ENCODE measurements around the gene KCNH2.

Gene KCNH2

DNA sequence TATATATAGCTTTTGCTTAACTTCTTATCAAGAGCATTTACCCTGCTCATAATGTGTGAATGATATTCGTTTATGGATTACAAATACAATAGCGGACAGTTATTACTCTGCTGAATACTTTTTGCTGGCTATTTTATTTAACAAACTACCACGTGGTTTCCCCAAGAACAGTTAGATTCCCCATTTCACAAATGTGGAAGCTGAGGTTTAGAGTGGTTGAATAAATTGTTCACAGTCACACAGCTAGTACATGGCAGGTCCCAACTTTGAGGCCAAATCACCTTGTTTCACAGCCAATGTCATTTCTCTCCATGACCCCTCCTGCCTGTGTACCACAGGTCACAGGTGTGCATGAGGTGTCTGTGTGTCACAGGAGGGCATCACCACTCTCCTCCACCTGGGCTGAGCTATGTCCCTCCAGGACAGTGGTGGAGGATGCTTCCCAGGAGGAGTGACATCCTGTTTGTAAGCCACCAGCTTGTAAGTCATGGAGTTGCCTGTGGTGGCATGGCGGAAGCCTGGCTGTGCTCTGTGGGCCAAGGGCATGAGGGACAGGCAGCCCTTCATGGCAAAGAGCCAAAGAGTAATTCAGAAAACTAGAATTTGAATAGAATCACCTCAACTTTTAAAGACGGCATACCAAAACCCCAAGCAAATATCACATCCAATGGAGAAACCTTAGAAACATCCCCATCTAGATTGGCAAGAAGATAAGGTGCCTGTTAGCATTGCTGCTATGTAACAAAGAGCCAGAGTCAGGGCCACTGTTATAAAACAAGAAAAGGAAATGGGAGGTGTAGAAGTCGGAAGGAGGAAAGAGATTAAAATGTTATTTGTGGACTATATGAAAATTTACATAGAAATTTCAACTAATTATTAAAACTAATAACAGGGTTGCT lies 73.9 kb downstream of the KCNH2 start:
- peak in 2 of 4 experiments; percentile 11 to 40 for DNase-seq

DNA sequence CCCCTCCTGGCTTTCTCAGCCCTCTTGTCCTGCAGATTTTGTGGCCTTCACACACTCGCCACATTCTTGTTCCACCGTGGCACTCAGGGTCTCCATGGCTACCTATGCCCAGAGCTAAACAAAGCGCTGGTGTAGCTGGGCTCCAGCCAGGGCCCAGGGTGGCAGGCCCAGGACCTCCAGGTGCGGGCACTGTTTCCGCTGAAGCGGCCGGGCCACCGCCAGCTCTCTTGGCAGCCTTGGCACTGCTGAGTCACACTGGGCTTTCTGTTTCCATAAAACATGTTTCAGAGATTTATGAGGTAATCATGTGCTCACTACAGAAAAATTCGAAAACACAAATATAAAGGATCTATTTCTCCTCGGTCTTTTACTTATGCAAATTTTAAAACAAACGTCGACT lies 74.5 kb downstream of the KCNH2 start:
- DNase-seq, result peak in 2 of 4 experiments; percentile 6 to 10

DNA sequence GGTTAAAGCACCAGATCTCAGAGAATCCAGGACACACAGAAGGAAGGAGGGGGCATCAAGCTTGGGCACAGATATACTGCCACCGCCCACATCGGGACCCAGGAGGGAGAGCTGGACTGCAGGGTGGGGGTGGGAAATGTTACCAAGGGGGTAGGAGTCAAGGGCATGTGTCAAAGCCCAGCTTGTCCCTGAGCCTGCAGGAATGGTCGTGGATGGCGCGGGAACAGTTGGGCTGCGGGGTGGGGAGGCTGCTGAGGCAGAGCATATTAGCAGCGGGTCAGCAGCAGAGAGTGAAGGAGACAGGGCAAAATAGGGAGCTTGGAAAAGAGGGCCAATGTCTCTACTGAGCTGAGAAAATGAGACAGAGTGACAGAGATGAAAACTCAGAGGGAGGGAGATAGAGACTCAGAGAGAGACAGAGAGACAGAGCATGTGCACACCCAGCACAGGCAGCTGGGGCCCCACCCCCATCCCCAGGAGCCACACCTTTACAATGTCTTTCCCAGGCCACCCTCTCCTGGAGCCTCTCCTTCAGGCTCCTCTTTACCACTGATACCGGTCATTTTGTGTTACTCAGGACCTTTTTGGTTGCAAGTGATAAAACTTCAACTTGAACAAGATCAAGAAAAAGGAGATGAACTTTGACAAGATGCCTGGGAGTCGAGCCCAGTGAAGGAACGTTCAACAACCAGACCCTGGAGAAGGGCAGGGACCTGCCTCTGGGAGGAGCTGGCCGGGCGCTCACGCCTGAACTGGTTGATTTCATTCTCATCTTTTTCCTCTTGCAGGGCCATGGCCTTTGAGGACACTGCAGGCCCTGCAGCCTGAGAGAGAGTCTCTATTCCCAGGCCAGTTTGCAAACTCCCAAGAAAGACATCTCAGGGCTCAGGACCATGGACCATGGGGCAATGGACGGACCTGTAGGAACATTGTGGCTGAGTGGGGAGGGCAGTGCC lies 75.8 kb downstream of the KCNH2 start:
- DNase-seq, result no peak

DNA sequence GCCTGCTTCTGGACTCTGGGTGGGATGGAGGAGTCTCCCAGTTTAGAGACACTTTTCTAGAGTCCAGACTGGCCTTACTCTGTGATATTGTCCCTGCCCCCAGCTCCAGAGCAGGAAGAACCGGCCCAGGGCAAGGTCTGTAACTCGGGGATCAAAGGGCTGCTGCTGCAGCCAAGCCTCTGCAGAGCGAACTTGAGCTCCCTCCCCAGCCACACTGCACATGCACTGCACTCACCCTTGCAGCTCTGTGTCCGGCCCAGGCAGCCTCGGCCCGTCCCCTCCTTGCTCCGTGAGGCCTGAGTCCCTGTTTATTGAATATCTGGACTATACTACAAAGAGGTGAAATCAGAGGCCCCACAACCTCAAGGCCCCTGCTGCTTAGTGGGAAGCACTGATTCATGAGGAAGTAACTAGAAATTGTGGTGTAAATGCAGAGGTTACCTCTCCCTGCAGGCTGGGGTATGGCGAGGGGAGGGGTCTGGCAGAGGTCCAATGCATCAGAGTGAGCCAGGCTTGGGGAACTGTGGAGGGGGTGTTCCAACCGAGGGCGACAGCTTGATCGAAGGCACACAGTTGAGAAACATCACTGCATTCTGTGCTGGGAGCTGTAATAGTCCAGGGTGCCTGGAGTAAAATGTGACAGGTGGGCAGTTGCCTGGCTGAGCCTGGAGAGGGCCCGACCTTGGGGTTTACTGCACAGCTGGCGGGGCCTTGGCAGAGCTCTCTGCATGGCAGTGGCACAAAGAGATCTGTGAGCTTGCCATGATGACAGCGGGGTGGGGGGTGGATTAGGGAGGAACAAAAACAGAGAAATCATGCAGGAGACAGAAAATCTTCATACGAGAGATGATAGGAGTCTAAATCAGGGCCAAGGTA lies 76.7 kb downstream of the KCNH2 start:
- peak in 1 of 4 experiments; percentile 6 for DNase-seq

DNA sequence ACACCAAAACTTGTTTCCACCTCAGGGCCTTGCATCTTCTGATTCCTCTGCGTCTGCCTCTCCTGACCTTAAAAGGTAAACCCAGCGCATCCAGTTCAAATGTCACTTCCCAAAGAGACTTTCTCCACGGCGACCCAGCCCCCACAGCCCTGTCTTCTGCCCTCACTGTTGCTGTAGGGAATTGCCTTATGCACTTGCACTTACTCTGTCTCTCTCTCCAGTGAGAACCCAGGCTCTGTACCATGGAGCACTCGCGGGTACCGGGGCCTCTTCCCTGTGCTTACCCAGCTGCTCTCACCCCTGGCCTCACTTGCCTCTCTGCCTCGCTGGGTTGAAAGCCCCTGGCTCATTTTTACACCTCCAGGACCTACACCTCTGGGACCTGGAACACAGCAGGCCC lies 77.4 kb downstream of the KCNH2 start:
- no peak for DNase-seq

DNA sequence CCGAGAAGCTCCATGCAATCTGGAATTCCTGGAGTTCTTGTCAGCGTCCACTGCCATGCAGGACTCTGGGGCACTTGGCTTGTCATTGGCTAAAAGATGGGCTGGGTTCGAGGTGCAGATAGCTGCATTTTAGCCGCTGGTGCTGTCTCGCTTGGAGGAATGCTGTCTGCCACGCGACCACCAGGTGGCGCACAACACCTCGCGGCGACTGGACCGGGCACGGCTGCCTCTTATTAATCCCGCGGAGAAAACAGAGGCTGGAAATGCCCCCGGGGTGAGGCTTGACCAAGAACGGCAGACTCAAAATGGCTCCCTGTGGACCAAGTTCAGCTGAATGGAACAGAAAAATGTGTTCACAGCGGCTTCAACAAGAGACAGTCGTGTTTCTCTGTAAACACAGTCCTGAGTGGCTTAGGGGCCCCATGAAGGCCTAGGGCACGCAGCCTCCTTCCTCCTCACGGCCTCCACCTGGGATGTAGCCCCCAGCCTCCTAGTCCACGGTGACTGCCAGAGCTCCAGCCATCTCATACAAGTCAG lies 79.6 kb downstream of the KCNH2 start:
- peak; percentile 71 to 88 (median 81) for DNase-seq

DNA sequence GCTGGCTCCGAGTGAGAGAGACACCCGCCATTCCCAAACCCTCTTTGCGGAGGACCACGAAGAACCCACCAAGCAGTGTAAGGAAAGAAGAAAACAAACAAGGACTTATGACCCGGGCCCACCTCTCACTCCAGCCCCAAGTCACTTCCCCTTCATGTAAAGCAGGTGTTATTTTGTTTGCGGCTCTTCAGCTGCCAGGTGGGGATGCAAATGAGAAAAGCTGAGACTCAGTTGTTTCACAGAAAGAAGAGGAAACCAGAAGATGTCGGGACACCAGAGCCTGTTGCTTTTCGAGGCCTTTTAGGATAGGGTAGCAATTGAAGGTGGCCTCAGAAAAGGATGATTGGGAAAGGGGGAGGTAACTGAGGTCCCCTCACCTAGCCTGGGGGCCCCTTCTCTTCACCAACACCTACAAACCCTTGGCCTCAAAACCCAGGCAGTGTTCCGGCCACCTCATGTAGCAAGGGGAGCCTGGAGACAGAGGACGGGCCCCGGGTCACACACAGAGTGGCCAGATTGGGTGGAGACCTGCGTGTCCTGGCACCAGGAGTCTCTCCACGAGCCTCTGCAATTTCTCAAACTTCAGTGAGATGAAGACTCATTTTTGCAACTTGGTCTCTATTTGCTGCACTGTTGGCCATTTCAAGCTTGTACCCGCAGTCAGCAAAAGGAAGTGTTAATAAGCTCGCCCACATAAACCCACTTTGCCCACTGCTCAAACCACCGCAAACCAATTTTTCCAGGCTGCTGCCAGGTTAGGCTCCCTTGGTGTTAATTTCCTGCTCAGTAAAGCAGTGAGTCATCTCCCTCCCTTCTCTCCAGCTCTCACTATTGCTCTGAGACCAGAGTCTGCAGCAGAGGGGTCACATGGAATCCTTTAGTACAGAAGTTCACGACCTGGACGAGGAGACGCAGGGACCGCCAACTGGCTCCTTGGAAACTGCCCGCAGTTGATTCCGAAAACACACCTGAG lies 80.3 kb downstream of the KCNH2 start:
- no peak for DNase-seq

DNA sequence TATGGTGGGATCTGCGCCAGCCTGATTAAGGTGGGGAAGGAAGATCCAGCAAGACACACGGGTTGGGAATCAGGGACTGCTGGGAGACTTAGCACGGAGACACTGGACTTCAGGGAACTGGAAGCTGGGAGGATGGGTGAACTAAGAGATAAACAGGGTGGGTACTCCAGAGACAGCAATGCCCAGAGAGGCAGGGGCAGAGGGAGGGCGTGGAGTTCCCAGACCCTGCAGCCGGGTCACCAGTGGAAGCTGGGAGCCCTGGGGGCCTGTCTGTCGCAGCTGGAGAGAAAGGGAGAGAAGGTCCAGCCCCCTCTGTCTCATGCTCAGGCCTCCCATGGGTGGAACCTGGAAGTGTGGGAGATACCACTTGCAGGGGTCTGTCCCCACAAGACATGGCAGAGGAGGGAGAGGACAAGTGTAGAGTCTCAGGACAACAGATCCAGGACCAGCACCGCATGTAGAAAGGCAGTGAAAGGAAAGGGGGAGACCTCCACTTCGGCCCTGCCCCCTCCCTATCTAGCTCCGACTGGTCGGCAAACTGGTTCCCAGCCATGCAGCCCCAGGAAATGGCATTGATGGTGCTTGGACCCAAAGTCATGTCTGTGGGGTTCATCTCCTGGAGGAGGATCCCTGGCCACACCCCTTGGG lies 81.4 kb downstream of the KCNH2 start:
- DNase-seq, result no peak

DNA sequence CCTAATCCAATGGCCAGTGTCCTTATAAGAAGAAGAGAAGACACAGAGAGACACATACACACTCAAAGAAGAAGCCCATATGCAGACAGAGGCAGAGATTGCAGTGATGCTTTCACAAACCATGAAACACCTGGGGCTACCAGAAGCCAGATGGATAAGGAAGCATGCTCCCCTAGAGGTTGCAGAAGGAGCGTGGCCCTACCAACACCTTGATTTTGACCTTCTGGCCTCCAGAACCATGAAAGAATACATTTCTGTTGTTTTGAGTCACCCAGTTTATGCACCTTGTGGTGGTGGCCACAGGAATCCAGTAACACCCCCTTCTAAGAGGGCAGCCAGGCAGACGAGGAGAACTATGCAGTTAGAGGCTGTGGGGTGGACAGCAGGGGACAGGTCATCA lies 82.3 kb downstream of the KCNH2 start:
- DNase-seq, result no peak
